Measurements from ENCODE around the gene PRF1.
"Not testable (repeated sequence)": the region's sequence is repeated elsewhere in the genome, so short reads cannot be mapped to it uniquely, and the experiment has no call there.

Gene PRF1

GRCh38 chr10:70602665-70603448 lies at the start of gene PRF1:
Gene PRF1, minus strand, starts transcription at chr10:70602741. Its CDS starts 1,839 bp downstream, at chr10:70600902.
- DNase-seq, result peak; percentile 51 to 74

DNA sequence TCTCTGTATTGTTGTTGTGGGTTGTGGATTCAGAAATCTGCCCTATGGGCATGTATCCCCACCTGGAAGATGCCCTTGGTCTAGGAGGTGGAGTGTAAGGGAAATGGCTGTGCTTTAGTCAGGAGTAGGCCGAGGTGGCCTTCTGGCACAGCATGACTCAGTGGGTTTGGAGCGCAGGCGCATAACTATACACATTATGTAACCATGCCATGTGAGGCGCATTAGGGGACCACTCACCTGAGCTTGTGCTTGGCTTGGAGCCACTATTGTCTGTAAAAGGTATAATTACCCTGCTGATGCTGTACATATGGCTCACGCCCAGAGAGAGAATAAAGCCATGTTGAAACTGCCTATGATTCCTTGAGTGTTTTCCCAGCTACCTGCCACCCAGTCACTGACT lies 49.1 kb upstream of the PRF1 start:
- DNase-seq, result no peak

DNA sequence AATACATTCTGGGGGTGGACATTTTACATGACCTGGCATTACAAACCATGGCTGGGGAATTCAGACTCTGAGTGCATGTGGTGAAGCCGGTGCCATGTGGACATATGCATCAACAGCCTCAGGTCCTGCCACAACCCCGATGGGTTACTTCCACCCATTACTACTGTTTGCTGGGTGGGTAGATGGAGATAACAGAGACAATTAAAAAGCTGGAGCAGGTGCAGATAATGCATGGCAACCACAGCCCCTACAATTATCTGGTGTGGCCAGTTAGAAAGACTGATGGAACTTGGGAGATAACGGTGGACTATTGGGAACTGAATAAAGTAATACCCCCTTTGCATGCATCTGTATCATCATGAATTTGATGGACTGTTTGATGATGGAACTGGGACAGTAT lies 48.2 kb upstream of the PRF1 start:
- no peak for DNase-seq

- DNase-seq, result no peak
Observed at GRCh38 chr10:70650104-70650503, 47.6 kb upstream of the PRF1 start.

- DNase-seq, result no peak
Observed at GRCh38 chr10:70649526-70649925, 47.0 kb upstream of the PRF1 start.

DNA sequence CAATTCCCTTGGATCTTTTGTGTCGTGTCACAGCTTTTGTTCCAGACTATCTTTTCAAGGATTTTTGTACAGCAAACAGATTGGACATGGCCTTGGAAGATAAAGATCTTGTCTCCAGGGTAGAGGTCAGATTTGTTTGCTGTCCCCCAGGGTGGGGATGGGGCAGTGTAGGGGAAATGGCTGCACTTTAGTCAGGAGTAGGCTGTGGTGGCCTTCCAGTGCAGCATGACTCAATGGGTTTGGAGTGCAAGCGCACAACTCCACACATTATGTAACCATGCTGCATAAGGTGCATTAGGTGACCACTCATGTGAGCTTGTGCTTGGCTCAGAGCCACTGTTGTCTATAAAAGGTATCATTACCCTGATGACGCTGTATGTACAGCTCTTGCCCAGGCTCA lies 45.9 kb upstream of the PRF1 start:
- DNase-seq, result no peak

DNA sequence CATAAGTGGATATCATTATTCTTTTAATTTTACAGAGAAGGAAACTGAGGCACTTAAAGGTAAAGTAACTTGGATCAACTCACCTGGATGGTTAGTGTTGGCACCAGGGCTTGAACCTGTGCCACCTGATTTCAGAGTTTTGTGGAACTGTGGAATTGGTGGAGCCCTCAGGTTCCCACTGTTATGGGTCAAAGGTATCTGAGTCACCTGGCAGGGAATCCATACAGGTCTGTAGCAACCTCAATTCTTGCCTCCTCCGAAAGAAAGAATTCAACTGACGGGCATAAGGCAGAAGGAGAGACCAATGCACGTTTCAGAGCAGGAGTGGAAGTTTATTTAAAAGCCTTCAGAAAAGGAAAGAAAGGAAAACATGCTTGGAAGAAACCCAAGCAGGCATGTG lies 44.5 kb upstream of the PRF1 start:
- DNase-seq, result no peak

- DNase-seq, result not testable (repeated sequence)
Observed at GRCh38 chr10:70644959-70645358, 42.4 kb upstream of the PRF1 start.

- DNase-seq, result not testable (repeated sequence)
Observed at GRCh38 chr10:70643272-70643671, 40.7 kb upstream of the PRF1 start.

- not testable (repeated sequence) for DNase-seq
Observed at GRCh38 chr10:70639640-70640383, 37.3 kb upstream of the PRF1 start.

DNA sequence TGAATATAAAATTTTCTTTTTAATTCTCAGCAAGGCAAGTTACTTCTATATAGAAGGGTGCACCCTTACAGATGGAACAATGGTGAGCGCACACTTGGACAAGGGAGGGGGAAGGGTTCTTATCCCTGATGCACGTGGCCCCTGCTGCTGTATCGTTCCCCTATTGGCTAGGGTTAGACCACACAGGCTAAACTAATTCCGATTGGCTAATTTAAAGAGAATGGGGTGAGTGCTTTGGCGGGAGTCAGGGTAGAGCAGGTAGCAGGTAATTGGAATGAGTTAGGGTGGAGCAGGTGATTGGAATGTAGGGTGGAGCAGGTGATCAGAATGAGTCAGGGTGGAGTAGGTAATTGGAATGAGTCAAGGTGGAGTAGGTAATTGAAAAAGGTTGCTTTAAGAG lies 32.0 kb upstream of the PRF1 start:
- DNase-seq, result not testable (repeated sequence)

DNA sequence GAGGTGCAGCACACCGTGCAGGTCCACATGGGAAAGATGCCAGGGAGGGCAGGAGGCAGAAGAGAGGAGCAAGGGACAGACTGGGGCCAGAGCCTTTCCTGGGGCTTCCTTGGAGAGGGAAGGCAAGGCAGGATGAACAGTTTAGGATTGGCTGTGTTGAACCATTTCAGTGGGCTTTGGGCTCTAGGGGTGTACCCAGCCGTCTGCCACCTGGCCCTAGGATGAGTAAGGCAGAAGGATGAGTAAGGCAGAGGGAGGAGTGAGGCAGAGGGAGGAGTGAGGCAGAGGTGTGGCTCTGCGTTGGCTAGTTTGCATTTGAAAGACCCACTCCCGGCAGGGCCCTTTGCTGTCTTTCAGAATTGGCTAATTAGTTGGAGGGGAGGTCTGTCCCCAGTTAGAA lies 31.5 kb upstream of the PRF1 start:
- no peak for DNase-seq

DNA sequence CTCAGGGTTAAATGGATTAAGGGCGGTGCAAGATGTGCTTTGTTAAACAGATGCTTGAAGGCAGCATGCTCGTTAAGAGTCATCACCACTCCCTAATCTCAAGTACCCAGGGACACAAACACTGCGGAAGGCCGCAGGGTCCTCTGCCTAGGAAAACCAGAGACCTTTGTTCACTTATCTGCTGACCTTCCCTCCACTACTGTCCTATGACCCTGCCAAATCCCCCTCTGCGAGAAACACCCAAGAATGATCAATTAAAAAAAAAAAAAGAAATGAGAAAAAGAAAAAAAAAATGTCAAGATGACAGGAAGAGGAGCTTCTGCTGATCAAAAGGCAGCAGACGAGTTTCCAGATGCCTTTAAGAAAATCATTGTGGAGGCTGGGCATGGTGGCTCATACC lies 29.2 kb upstream of the PRF1 start:
- not testable (repeated sequence) for DNase-seq

- DNase-seq, result no peak
Observed at GRCh38 chr10:70629338-70629737, 26.8 kb upstream of the PRF1 start.

- DNase-seq, result no peak
Observed at GRCh38 chr10:70626056-70626455, 23.5 kb upstream of the PRF1 start.

GRCh38 chr10:70622981-70623844 lies 20.7 kb upstream of the PRF1 start:
- DNase-seq, result no peak

- no peak for DNase-seq
Observed at GRCh38 chr10:70622541-70622940, 20.0 kb upstream of the PRF1 start.

GRCh38 chr10:70621503-70622078 lies 19.1 kb upstream of the PRF1 start:
- no peak for DNase-seq

GRCh38 chr10:70620020-70620289 lies 17.4 kb upstream of the PRF1 start:
- DNase-seq, result no peak

- no peak for DNase-seq
Observed at GRCh38 chr10:70619271-70620019, 16.9 kb upstream of the PRF1 start.

DNA sequence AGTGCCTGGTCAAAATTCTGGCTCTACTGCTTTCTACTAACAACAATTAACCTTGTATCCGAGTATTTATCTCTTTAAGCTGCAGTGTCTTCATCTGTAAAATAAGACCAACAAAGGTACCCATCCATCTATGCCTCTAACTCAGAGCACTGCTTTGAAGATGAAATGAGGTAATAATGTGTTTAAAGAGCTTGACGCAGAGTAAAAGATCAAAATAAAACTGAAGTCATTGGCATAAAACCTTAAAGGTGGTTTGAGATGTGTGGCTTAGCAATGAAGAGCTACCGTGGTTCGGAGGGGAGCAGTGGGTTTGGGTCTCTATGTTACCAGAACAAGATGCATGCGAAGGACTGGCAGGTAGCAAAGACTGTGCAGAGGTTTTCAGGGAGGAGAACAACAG lies 16.1 kb upstream of the PRF1 start:
- DNase-seq, result no peak

DNA sequence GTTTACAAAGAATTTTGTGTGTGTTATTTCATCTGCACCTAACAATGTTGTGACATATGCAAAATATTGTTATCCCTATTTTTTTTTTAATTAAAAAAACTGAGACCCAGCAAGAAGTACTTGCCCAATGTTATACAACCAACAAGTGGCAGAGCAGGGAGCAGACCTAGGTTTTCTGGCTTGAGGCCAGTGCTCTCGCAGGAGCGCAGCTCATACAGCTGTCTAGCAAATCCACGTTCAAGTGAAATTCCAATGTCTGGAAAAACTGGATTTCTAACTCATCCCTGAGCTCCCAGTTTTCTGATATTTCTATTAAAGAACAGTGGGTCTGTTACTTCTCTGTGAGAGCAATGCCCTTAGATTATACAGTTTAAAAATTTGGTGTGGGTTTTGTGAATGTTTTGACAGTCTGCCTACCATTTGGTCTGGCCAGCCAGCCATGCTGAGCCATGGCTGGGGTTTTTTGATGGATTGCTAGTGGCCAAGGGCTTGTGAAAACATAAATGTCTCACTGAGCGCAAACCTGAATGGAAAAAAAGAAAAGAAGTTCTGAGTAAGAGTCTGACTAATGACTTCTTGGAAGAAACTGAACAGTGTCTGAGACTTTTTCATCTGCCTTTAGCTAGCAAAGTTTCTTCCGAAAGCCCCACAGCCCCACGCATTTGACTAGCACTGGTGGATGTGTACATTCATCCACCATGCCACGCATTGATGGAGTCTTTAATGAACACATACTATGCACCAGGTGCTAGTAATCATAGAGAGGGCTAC lies 15.4 kb upstream of the PRF1 start:
- no peak for DNase-seq

Measured in activated CD4-positive, alpha-beta T cell treated with anti-CD3 and anti-CD28 coated beads for 4 hours (primary cell).